GM19463 (cell line): ENCODE measurements around the gene PLCL1.

Experiments used
- ATAC-seq: cut with Tn5 transposase; IDR thresholded peaks from one replicate; pipeline ENCODE4 v1.9.1; 2021; ENCODE audit warnings: mild to moderate bottlenecking, moderate library complexity; ENCODE audit not compliant: unreplicated experiment

The PLCL1 gene

GRCh38 chr2:198052741-198053140, 248.3 kb downstream of the PLCL1 start:
- ATAC-seq = no peak

GRCh38 chr2:198053148-198053547, 248.8 kb downstream of the PLCL1 start:
- ATAC-seq = no peak

GRCh38 chr2:198053776-198054175, 249.4 kb downstream of the PLCL1 start:
- no peak for ATAC-seq

- ATAC-seq = peak; percentile 90
These were observed 249.9 kb downstream of the PLCL1 start for GRCh38 chr2:198054299-198054698.

- ATAC-seq = no peak
These were observed 251.3 kb downstream of the PLCL1 start for GRCh38 chr2:198055716-198056115.

- no peak for ATAC-seq
These were observed 252.4 kb downstream of the PLCL1 start for GRCh38 chr2:198056836-198057235.

- ATAC-seq = no peak
These were observed 255.4 kb downstream of the PLCL1 start for GRCh38 chr2:198059800-198060199.

GRCh38 chr2:198060277-198060676, 255.9 kb downstream of the PLCL1 start:
- no peak for ATAC-seq

GRCh38 chr2:198062826-198063225, 258.4 kb downstream of the PLCL1 start:
- ATAC-seq = no peak

GRCh38 chr2:198063242-198063641, 258.8 kb downstream of the PLCL1 start:
- no peak for ATAC-seq

GRCh38 chr2:198065322-198065721, 260.9 kb downstream of the PLCL1 start:
- ATAC-seq = no peak

- no peak for ATAC-seq
These were observed 262.2 kb downstream of the PLCL1 start for GRCh38 chr2:198066597-198066996.

- ATAC-seq = no peak
These were observed 268.3 kb downstream of the PLCL1 start for GRCh38 chr2:198072655-198073054.

- no peak for ATAC-seq
These were observed 268.9 kb downstream of the PLCL1 start for GRCh38 chr2:198073253-198073652.

- ATAC-seq = no peak
These were observed 273.1 kb downstream of the PLCL1 start for GRCh38 chr2:198077477-198077876.

GRCh38 chr2:198080879-198081765, 276.7 kb downstream of the PLCL1 start:
- ATAC-seq = no peak

GRCh38 chr2:198084156-198084555, 279.8 kb downstream of the PLCL1 start:
- no peak for ATAC-seq

- ATAC-seq = no peak
These were observed 291.6 kb downstream of the PLCL1 start for GRCh38 chr2:198096002-198096401.

- ATAC-seq = no peak
These were observed 292.6 kb downstream of the PLCL1 start for GRCh38 chr2:198096965-198097364.

- ATAC-seq = peak; percentile 75
These were observed 293.2 kb downstream of the PLCL1 start for GRCh38 chr2:198097630-198098029.

- ATAC-seq = no peak
These were observed 294.0 kb downstream of the PLCL1 start for GRCh38 chr2:198098386-198098785.

GRCh38 chr2:198098918-198099317, 294.5 kb downstream of the PLCL1 start:
- ATAC-seq = no peak

GRCh38 chr2:198100346-198100745, 296.0 kb downstream of the PLCL1 start:
- peak; percentile 45 for ATAC-seq
